Activated CD4-positive, alpha-beta T cell treated with anti-CD3 and anti-CD28 coated beads, Interleukin-10, Interleukin-2, amounts not matched to agents 100 ng/mL and 50 ng/mL, durations not matched to agents 16 hours and 8 hours (primary cell): Measurements from ENCODE around the gene BMPR1A.

Source experiments
- DNase-seq: peaks from one replicate; pipeline ENCODE4 v3.0.0-alpha.2; 2020

The BMPR1A gene

GRCh38 chr10:86813982-86814381, 57.6 kb downstream of the BMPR1A start:
- DNase-seq: no peak

- no peak for DNase-seq
These were observed 58.7 kb downstream of the BMPR1A start for GRCh38 chr10:86815035-86815617.

GRCh38 chr10:86815640-86816039, 59.2 kb downstream of the BMPR1A start:
- DNase-seq: no peak

GRCh38 chr10:86817246-86817645, 60.8 kb downstream of the BMPR1A start:
- DNase-seq: no peak

- DNase-seq: no peak
These were observed 63.1 kb downstream of the BMPR1A start for GRCh38 chr10:86819567-86819966.

- DNase-seq: no peak
These were observed 64.1 kb downstream of the BMPR1A start for GRCh38 chr10:86820509-86820908.

- DNase-seq: no peak
These were observed 65.1 kb downstream of the BMPR1A start for GRCh38 chr10:86821388-86821999.

- DNase-seq: no peak
These were observed 67.1 kb downstream of the BMPR1A start for GRCh38 chr10:86823565-86823964.

GRCh38 chr10:86824151-86824550, 67.7 kb downstream of the BMPR1A start:
- DNase-seq: no peak

- DNase-seq: no peak
These were observed 68.9 kb downstream of the BMPR1A start for GRCh38 chr10:86825366-86825765.

GRCh38 chr10:86827639-86828038, 71.2 kb downstream of the BMPR1A start:
- DNase-seq: no peak

- no peak for DNase-seq
These were observed 71.7 kb downstream of the BMPR1A start for GRCh38 chr10:86828145-86828544.

- no peak for DNase-seq
These were observed 73.1 kb downstream of the BMPR1A start for GRCh38 chr10:86829472-86829871.

- no peak for DNase-seq
These were observed 73.7 kb downstream of the BMPR1A start for GRCh38 chr10:86830043-86830591.

- DNase-seq: no peak
These were observed 77.5 kb downstream of the BMPR1A start for GRCh38 chr10:86833969-86834368.

GRCh38 chr10:86836044-86836443, 79.6 kb downstream of the BMPR1A start:
- DNase-seq: peak; percentile 68

- DNase-seq: no peak
These were observed 81.2 kb downstream of the BMPR1A start for GRCh38 chr10:86837663-86838062.

GRCh38 chr10:86840498-86840897, 84.1 kb downstream of the BMPR1A start:
- no peak for DNase-seq

- DNase-seq: no peak
These were observed 89.7 kb downstream of the BMPR1A start for GRCh38 chr10:86846088-86846487.

GRCh38 chr10:86848747-86849146, 92.3 kb downstream of the BMPR1A start:
- no peak for DNase-seq

- peak; percentile 23 for DNase-seq
These were observed 92.9 kb downstream of the BMPR1A start for GRCh38 chr10:86849181-86849894.

- no peak for DNase-seq
These were observed 94.1 kb downstream of the BMPR1A start for GRCh38 chr10:86850481-86850880.

GRCh38 chr10:86851328-86852207, 95.1 kb downstream of the BMPR1A start:
- no peak for DNase-seq
